SK-N-SH (cell line): ENCODE measurements around the gene DGCR8.

Experiments
- SIN3A ChIP-seq: IDR thresholded peaks from 2 replicates; pipeline ENCODE4 v1.6.1; 2012; ENCODE audit warnings: low read depth, mild to moderate bottlenecking, low read length, moderate library complexity, borderline replicate concordance
- TF ChIP-seq, protein P1 (sequence below): fragments of 200-600 bp; sonication (generic); IDR thresholded peaks from 2 replicates; pipeline ENCODE4 v1.6.1; 2017; ENCODE audit warnings: antibody characterized with exemption, mild to moderate bottlenecking, moderate library complexity

- no peak for TF ChIP-seq SIN3A
- TF ChIP-seq, protein P1, sequence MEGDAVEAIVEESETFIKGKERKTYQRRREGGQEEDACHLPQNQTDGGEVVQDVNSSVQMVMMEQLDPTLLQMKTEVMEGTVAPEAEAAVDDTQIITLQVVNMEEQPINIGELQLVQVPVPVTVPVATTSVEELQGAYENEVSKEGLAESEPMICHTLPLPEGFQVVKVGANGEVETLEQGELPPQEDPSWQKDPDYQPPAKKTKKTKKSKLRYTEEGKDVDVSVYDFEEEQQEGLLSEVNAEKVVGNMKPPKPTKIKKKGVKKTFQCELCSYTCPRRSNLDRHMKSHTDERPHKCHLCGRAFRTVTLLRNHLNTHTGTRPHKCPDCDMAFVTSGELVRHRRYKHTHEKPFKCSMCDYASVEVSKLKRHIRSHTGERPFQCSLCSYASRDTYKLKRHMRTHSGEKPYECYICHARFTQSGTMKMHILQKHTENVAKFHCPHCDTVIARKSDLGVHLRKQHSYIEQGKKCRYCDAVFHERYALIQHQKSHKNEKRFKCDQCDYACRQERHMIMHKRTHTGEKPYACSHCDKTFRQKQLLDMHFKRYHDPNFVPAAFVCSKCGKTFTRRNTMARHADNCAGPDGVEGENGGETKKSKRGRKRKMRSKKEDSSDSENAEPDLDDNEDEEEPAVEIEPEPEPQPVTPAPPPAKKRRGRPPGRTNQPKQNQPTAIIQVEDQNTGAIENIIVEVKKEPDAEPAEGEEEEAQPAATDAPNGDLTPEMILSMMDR = no peak
Observed at GRCh38 chr22:20131597-20131858, 51.5 kb downstream of the DGCR8 start, which contains the start of gene ZDHHC8.
